ENCODE measurements around the gene KCNQ1OT1. TPM values are rescaled to one million over a fixed set of nuclear protein-coding genes. Genes with fewer than 3 reads are reported as not detected.

Gene KCNQ1OT1
- total and polyA plus RNA-seq, 2 of the 4 experiments (the other 2 are of a cell fraction) = 0.14 to 2.0 TPM

- H2BK120ac ChIP-seq (ENCODE audit: low read depth, low read length) = peak overlapping the region; percentile 35; the same call in 1 of the 2 replicates
- H3K4me2 ChIP-seq (ENCODE audit: low read depth, low read length) = no peak overlapping the region
- peak overlapping the region; percentile 77; the same call in 1 of the 2 replicates for H3K4ac ChIP-seq (ENCODE audit: low read depth, low read length)
- H3K4me3 ChIP-seq (ENCODE audit: insufficient read depth, low read depth, low read length) = no peak overlapping the region
- peak overlapping the region; percentile 60 for H2AK9ac ChIP-seq (replicated peaks; ENCODE audit: low read depth, low read length, poor library complexity)
- no peaks in the 10 kb centered on the region for H3K9me3 ChIP-seq (ENCODE audit: control insufficient read depth, insufficient read depth, low read length)
- POLR2A ChIA-PET (ENCODE audit: unreplicated experiment) = no interaction called here
- H2BK20ac ChIP-seq (ENCODE audit: low read depth, low read length) = no peak overlapping the region; the same call in 1 of the 2 replicates
- H4K8ac ChIP-seq (ENCODE audit: low read depth in 2 of 2, low read length in 2 of 2) = peak overlapping the region; percentile 42 to 51; a peak in 2 of 4 replicates
- TF ChIP-seq USF2 (IDR thresholded peaks at IDR 0.05; ENCODE audit: low read depth, low read length) (no peak), MAZ (IDR thresholded peaks at IDR 0.05; ENCODE audit: borderline replicate concordance, low read depth, low read length) (no peak), SMC3 (IDR thresholded peaks at IDR 0.05; ENCODE audit: low read depth, low read length) (no peak), MXI1 (IDR thresholded peaks at IDR 0.05; ENCODE audit: borderline replicate concordance, low read depth, low read length) (no peak), POLR2A (IDR thresholded peaks at IDR 0.05; ENCODE audit: low read depth, low read length) (no peak), FOS (IDR thresholded peaks at IDR 0.05; ENCODE audit: low read depth, low read length) (no peak), BHLHE40 (IDR thresholded peaks at IDR 0.05; ENCODE audit: low read depth, low read length) (no peak), CEBPB (IDR thresholded peaks at IDR 0.05; ENCODE audit: low read depth, low read length) (no peak), NFE2L2 (IDR thresholded peaks at IDR 0.05; ENCODE audit: low read depth, low read length) (no peak)
- TF ChIP-seq, protein P1, sequence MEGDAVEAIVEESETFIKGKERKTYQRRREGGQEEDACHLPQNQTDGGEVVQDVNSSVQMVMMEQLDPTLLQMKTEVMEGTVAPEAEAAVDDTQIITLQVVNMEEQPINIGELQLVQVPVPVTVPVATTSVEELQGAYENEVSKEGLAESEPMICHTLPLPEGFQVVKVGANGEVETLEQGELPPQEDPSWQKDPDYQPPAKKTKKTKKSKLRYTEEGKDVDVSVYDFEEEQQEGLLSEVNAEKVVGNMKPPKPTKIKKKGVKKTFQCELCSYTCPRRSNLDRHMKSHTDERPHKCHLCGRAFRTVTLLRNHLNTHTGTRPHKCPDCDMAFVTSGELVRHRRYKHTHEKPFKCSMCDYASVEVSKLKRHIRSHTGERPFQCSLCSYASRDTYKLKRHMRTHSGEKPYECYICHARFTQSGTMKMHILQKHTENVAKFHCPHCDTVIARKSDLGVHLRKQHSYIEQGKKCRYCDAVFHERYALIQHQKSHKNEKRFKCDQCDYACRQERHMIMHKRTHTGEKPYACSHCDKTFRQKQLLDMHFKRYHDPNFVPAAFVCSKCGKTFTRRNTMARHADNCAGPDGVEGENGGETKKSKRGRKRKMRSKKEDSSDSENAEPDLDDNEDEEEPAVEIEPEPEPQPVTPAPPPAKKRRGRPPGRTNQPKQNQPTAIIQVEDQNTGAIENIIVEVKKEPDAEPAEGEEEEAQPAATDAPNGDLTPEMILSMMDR (conservative IDR thresholded peaks at IDR 0.05; ENCODE audit: low read depth, low read length) = no peak
- peak; percentile 2; the same call in 1 of the 2 replicates for ATAC-seq (ENCODE audit: low read depth)
- intact Hi-C loops (cut with micrococcal nuclease) (loop anchor here (1.0 to 5.0 kb wide), 2 partner anchors 86 to 143 kb away; no protein-coding TSS in a partner anchor), in situ Hi-C loops (cut with MboI; ENCODE audit: low sequenced_read_pairs) (no loop called here), dilution Hi-C loops (cut with HindIII; ENCODE audit: low sequenced_read_pairs, unreplicated experiment) (no loop called here)
- 0 out of 2 replicates have a peak overlapping the region, but pooled peaks have one; percentile 39 for H3K14ac ChIP-seq (replicated peaks; ENCODE audit: low read depth, low read length)
- H2BK15ac ChIP-seq (ENCODE audit: low read depth, low read length) = no peak overlapping the region
- no peaks in the 10 kb centered on the region for H3K9me1 ChIP-seq (ENCODE audit: insufficient read depth, low read length)
- no peak overlapping the region; the same call in 1 of the 2 replicates for H4K91ac ChIP-seq (ENCODE audit: insufficient read depth, low read depth, low read length)
- H3K56ac ChIP-seq (ENCODE audit: extremely low read depth, insufficient read depth, low read length) = no peak overlapping the region
- no peaks in the 10 kb centered on the region for H3K79me1 ChIP-seq (ENCODE audit: low read depth in 1 of 2, low read length in 2 of 2)
- WGBS, 2 experiments (ENCODE audit: extremely low coverage in 2 of 2, insufficient read length in 1 of 2) = 77% methylated on average over 3 of the region's 7 CpGs; no CpG with 5 or more reads in 1 of the 2 experiments
- H2AK5ac ChIP-seq (ENCODE audit: low read depth, low read length) = 0 out of 2 replicates have a peak overlapping the region, but pooled peaks have one; percentile 21
- peak overlapping the region; percentile 55; the same call in 1 of the 2 replicates for H4K5ac ChIP-seq (ENCODE audit: low read depth, low read length)
- H3K18ac ChIP-seq (ENCODE audit: low read depth, low read length) = peak overlapping the region; percentile 46; the same call in 1 of the 2 replicates
- no peaks in the 10 kb centered on the region for H4K20me1 ChIP-seq (ENCODE audit: insufficient read depth, low read length)
- H3K27ac ChIP-seq (ENCODE audit: insufficient read depth, low read length) = peak overlapping the region; percentile 74; the same call in 1 of the 2 replicates
- no TSS peak for BruUV-seq (replicated peaks)
- H3K36me3 ChIP-seq (ENCODE audit: control insufficient read depth, insufficient read depth, low read length) = no peaks in the 10 kb centered on the region
- DNase-seq = no peak
- no peak overlapping the region for H2BK5ac ChIP-seq (ENCODE audit: low read depth, low read length, poor library complexity, severe bottlenecking)
- H3K23ac ChIP-seq (ENCODE audit: low read depth, low read length) = no peak overlapping the region
- CTCF ChIA-PET = no interaction called here
- H2AFZ ChIP-seq (replicated peaks; ENCODE audit: low read length, poor library complexity) = peak overlapping the region; percentile 84
- H3K27me3 ChIP-seq (ENCODE audit: control insufficient read depth, insufficient read depth, low read length) = no peaks in the 10 kb centered on the region; the same call in 1 of the 2 replicates
- H3K9ac ChIP-seq (ENCODE audit: low read depth, low read length) = no peak overlapping the region; the same call in 1 of the 2 replicates
- H3K4me1 ChIP-seq (ENCODE audit: control insufficient read depth, insufficient read depth, low read length) = peaks cover 19% of the 10 kb centered on the region
Measured at GRCh38 chr11:2741006-2741376, 41.2 kb upstream of the KCNQ1OT1 start.
